GM23338 (cell line): ENCODE data around the gene DPH2. TPM values are rescaled to one million over a fixed set of nuclear protein-coding genes. Genes with fewer than 3 reads are reported as not detected.
A peak's percentile ranks its signal among the peaks of the same experiment; 100 is the strongest.

Experiments
- ATAC-seq: fragments of 200-7000 bp; cut with Tn5 transposase; 3 replicates; pipeline ENCODE4 v1.9.1; 2020
- DNase-seq: peaks from one replicate; pipeline ENCODE4 v3.0.0-alpha.2; 2015; ENCODE audit warnings: low spot score
- H2AFZ ChIP-seq: fragments of 200-600 bp; sonication (generic); 2 replicates; pipeline ENCODE4 v1.8.0; 2016; ENCODE audit warnings: antibody characterized with exemption, mild to moderate bottlenecking, moderate library complexity
- H3F3A ChIP-seq: fragments of 200-600 bp; sonication (generic); replicated peaks from 2 replicates; pipeline ENCODE4 v1.8.0; 2017; ENCODE audit warnings: antibody characterized with exemption, mixed run types, low read depth
- H3K27ac ChIP-seq: fragments of 200-600 bp; sonication (generic); 2 replicates; pipeline ENCODE4 v1.6.1; 2016; ENCODE audit warnings: low read depth
- H3K27me3 ChIP-seq: fragments of 200-600 bp; sonication (generic); 2 replicates; pipeline ENCODE4 v1.8.0; 2016; ENCODE audit warnings: mild to moderate bottlenecking, mixed run types, moderate library complexity; ENCODE audit not compliant: insufficient read depth
- H3K36me3 ChIP-seq: fragments of 200-600 bp; sonication (generic); 2 replicates; pipeline ENCODE4 v1.8.0; 2016; ENCODE audit warnings: mild to moderate bottlenecking; ENCODE audit not compliant: insufficient read depth
- H3K4me1 ChIP-seq: fragments of 200-600 bp; sonication (generic); 2 replicates; pipeline ENCODE4 v1.8.0; 2016; ENCODE audit warnings: mild to moderate bottlenecking, moderate library complexity; ENCODE audit not compliant: insufficient read depth
- H3K4me2 ChIP-seq: fragments of 200-600 bp; sonication (generic); 2 replicates; pipeline ENCODE4 v1.7.1; 2017; ENCODE audit warnings: mixed run types
- H3K4me3 ChIP-seq: fragments of 200-600 bp; sonication (generic); 2 replicates; pipeline ENCODE4 v1.6.1; 2016; ENCODE audit warnings: mixed run types
- H3K79me2 ChIP-seq: fragments of 200-600 bp; sonication (generic); replicated peaks from 2 replicates; pipeline ENCODE4 v1.8.0; 2017; ENCODE audit warnings: mild to moderate bottlenecking; ENCODE audit not compliant: insufficient read depth
- H3K9me2 ChIP-seq: fragments of 200-600 bp; sonication (generic); 2 replicates; pipeline ENCODE4 v1.8.0; 2017; ENCODE audit not compliant: insufficient read depth
- H4K20me1 ChIP-seq: fragments of 200-600 bp; sonication (generic); replicated peaks from 2 replicates; pipeline ENCODE4 v1.8.0; 2017; ENCODE audit warnings: mild to moderate bottlenecking; ENCODE audit not compliant: insufficient read depth
- H3K27ac Mint-ChIP-seq: 2 replicates; pipeline ENCODE4 v1.8.0; 2020; ENCODE audit warnings: inconsistent platforms, mild to moderate bottlenecking, moderate library complexity, mixed read lengths
- H3K27me3 Mint-ChIP-seq: 3 replicates; pipeline ENCODE4 v1.8.0; 2022; ENCODE audit warnings: low read depth, mild to moderate bottlenecking, moderate library complexity, mixed read lengths, inconsistent platforms; ENCODE audit not compliant: insufficient read depth, poor library complexity
- H3K36me3 Mint-ChIP-seq: 3 replicates; pipeline ENCODE4 v1.8.0; 2021; ENCODE audit warnings: low read depth, mild to moderate bottlenecking, inconsistent platforms, moderate library complexity, mixed read lengths
- H3K4me1 Mint-ChIP-seq: 3 replicates; pipeline ENCODE4 v1.8.0; 2020; ENCODE audit warnings: mild to moderate bottlenecking, inconsistent platforms, mixed read lengths
- H3K4me3 Mint-ChIP-seq: 3 replicates; pipeline ENCODE4 v1.8.0; 2021; ENCODE audit warnings: moderate library complexity, mild to moderate bottlenecking, inconsistent platforms, mixed read lengths
- H3K9me3 Mint-ChIP-seq: 3 replicates; pipeline ENCODE4 v1.8.0; 2020; ENCODE audit warnings: moderate library complexity, mild to moderate bottlenecking, inconsistent platforms, mixed read lengths
- CREB1 ChIP-seq: fragments of 250-450 bp; sonication (Bioruptor Pico); IDR thresholded peaks from 2 replicates; pipeline ENCODE4 v1.5.0; 2020; ENCODE audit warnings: low read depth, mild to moderate bottlenecking, moderate library complexity
- ETS1 ChIP-seq: IDR thresholded peaks from 2 replicates; pipeline ENCODE4 v1.6.1; 2016; ENCODE audit warnings: antibody characterized with exemption
- EZH2 ChIP-seq: fragments of 200-600 bp; sonication (generic); IDR thresholded peaks from one replicate; pipeline ENCODE4 v1.8.0; 2017; ENCODE audit warnings: antibody characterized with exemption, mild to moderate bottlenecking, low read depth; ENCODE audit not compliant: unreplicated experiment
- NANOG ChIP-seq: IDR thresholded peaks from 2 replicates; pipeline ENCODE4 v1.6.1; 2016; ENCODE audit warnings: antibody characterized with exemption, borderline replicate concordance
- POLR2AphosphoS5 ChIP-seq: IDR thresholded peaks from 2 replicates; pipeline ENCODE4 v1.6.1; 2016; ENCODE audit warnings: antibody characterized with exemption, low read depth
- ZNF114 ChIP-seq: fragments of 250-450 bp; sonication (Bioruptor Pico); IDR thresholded peaks from 2 replicates; pipeline ENCODE4 v1.5.0; 2020; ENCODE audit warnings: mild to moderate bottlenecking, moderate library complexity
- ZNF331 ChIP-seq: fragments of 250-450 bp; sonication (Bioruptor Pico); IDR thresholded peaks from 2 replicates; pipeline ENCODE4 v1.5.0; 2020; ENCODE audit warnings: low read depth, mild to moderate bottlenecking, moderate library complexity
- ZNF462 ChIP-seq: fragments of 250-450 bp; sonication (Bioruptor Pico); IDR thresholded peaks from 2 replicates; pipeline ENCODE4 v1.5.0; 2020; ENCODE audit warnings: mild to moderate bottlenecking, moderate library complexity
- polyA plus RNA-seq: library from polyadenylated mRNA; unstranded; fragments of >200 nt; fragmentation: Nextera tagmentation; extraction: Ambion mirVana; gene quantifications from 2 replicates; pipeline ENCODE4 v1.2.1, GENCODE V29; 2016
- total RNA-seq: library from RNA; depleted of rRNA; stranded (reverse); fragments of >200 nt; shearing (Covaris generic); gene quantifications from 2 replicates; pipeline ENCODE4 v1.2.3, GENCODE V29; 2014
- TF ChIP-seq, protein P1 (sequence below), 2 experiments: fragments of 200-600 bp in 1 of 2; sonication (generic) in 1 of 2; conservative IDR thresholded peaks; 2 replicates each; pipeline versions ENCODE4 v1.5.1 to v1.6.1; 2016 to 2017; ENCODE audit warnings: antibody characterized with exemption in 2 of 2, low read depth in 2 of 2, mild to moderate bottlenecking in 2 of 2, moderate library complexity in 1 of 2

The DPH2 gene
- total and polyA plus RNA-seq, 2 experiments from 2014 or later = 32.1 to 90.3 TPM

DNA sequence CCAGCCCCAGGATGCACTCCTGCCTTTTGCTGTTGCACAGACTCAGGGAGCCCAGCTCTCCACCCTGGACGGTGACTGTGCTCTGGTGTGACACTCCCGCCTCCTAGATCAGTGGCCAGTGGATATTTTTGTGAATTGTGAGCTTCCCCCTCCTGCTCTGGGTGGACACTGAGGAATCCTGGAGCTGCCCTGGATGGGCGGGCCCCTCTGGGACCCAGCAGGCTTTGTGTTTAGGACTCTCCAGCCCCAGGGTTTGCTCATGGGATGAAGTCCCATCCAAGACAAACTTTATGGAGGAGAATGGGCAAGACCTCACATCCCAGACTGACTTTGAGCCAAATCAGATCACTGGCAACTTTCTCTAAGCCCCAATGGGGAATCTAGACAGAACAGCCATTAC, 45.4 kb downstream of the DPH2 start:
- H4K20me1 ChIP-seq = peaks cover 7% of the 10 kb centered on the region; the same call in 1 of the 2 replicates
- DNase-seq = no peak
- peaks cover 7% of the 10 kb centered on the region for H3K36me3 Mint-ChIP-seq
- no peak overlapping the region for H3K4me3 Mint-ChIP-seq
- no peaks in the 10 kb centered on the region for H3K27me3 ChIP-seq
- ATAC-seq = no peak
- no peaks in the 10 kb centered on the region for H3K4me1 ChIP-seq
- peaks cover 6% of the 10 kb centered on the region for H3K27me3 Mint-ChIP-seq
- no peak overlapping the region for H2AFZ ChIP-seq
- H3K79me2 ChIP-seq = no peaks in the 10 kb centered on the region
- H3K36me3 ChIP-seq = no peaks in the 10 kb centered on the region; the same call in 1 of the 2 replicates
- TF ChIP-seq POLR2AphosphoS5 (no peak), CREB1 (CRISPR knock-in tag) (no peak), EZH2 (no peak), NANOG (no peak)
- H3K27ac Mint-ChIP-seq = 0 out of 2 replicates have a peak overlapping the region, but pooled peaks have one; percentile 31
- H3K27ac ChIP-seq = no peak overlapping the region
- H3K9me3 Mint-ChIP-seq = no peaks in the 10 kb centered on the region
- H3F3A ChIP-seq = no peaks in the 10 kb centered on the region
- H3K9me2 ChIP-seq = no peaks in the 10 kb centered on the region
- peaks cover 18% of the 10 kb centered on the region for H3K4me1 Mint-ChIP-seq
- H3K4me3 ChIP-seq = no peak overlapping the region
- no peak overlapping the region for H3K4me2 ChIP-seq

- Histone ChIP-seq H3K27ac (no peak overlapping the region), H4K20me1 (peaks cover 7% of the 10 kb centered on the region; the same call in 1 of the 2 replicates), H3K9me2 (no peaks in the 10 kb centered on the region), H3K36me3 (no peaks in the 10 kb centered on the region; the same call in 1 of the 2 replicates), H3K27me3 (no peaks in the 10 kb centered on the region), H3K4me3 (no peak overlapping the region), H3K4me1 (no peaks in the 10 kb centered on the region), H3F3A (no peaks in the 10 kb centered on the region), H2AFZ (no peak overlapping the region), H3K4me2 (no peak overlapping the region), H3K79me2 (no peaks in the 10 kb centered on the region)
- H3K4me3 Mint-ChIP-seq = no peak overlapping the region
- H3K4me1 Mint-ChIP-seq = peaks cover 18% of the 10 kb centered on the region
- TF ChIP-seq, protein P1, sequence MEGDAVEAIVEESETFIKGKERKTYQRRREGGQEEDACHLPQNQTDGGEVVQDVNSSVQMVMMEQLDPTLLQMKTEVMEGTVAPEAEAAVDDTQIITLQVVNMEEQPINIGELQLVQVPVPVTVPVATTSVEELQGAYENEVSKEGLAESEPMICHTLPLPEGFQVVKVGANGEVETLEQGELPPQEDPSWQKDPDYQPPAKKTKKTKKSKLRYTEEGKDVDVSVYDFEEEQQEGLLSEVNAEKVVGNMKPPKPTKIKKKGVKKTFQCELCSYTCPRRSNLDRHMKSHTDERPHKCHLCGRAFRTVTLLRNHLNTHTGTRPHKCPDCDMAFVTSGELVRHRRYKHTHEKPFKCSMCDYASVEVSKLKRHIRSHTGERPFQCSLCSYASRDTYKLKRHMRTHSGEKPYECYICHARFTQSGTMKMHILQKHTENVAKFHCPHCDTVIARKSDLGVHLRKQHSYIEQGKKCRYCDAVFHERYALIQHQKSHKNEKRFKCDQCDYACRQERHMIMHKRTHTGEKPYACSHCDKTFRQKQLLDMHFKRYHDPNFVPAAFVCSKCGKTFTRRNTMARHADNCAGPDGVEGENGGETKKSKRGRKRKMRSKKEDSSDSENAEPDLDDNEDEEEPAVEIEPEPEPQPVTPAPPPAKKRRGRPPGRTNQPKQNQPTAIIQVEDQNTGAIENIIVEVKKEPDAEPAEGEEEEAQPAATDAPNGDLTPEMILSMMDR (conservative IDR thresholded peaks at IDR 0.05; ENCODE audit: low read depth in 2 of 2) = no peak
- TF ChIP-seq POLR2AphosphoS5 (no peak), ZNF462 (CRISPR knock-in tag) (no peak), EZH2 (no peak), ZNF114 (CRISPR knock-in tag) (no peak), ETS1 (no peak), ZNF331 (no peak)
- no peak overlapping the region for H3K27ac Mint-ChIP-seq
- ATAC-seq (peak; percentile 22), DNase-seq (no peak)
- H3K27me3 Mint-ChIP-seq = peaks cover 5% of the 10 kb centered on the region
- no peaks in the 10 kb centered on the region for H3K9me3 Mint-ChIP-seq
- H3K36me3 Mint-ChIP-seq = peaks cover 15% of the 10 kb centered on the region
Measured at GRCh38 chr1:44016041-44016889, 46.5 kb downstream of the DPH2 start.
